ES-I3 (cell line): ENCODE data around the gene ALDH4A1.

ENCODE experiments used
- H3K36me3 ChIP-seq: 2 replicates; pipeline ENCODE4 v1.6.1; 2013; ENCODE audit warnings: mild to moderate bottlenecking, low read length, control low read depth, moderate library complexity; ENCODE audit not compliant: insufficient read depth
- H3K4me1 ChIP-seq: 2 replicates; pipeline ENCODE4 v1.6.1; 2013; ENCODE audit warnings: mild to moderate bottlenecking, control low read depth, low read length; ENCODE audit not compliant: insufficient read depth
- H3K9ac ChIP-seq: 2 replicates; pipeline ENCODE4 v1.6.1; 2013; ENCODE audit warnings: low read depth, mild to moderate bottlenecking, low read length, moderate library complexity
- H3K9me3 ChIP-seq: 2 replicates; pipeline ENCODE4 v1.6.1; 2013; ENCODE audit warnings: mild to moderate bottlenecking, low read length, moderate library complexity; ENCODE audit not compliant: control insufficient read depth, insufficient read depth

ALDH4A1 gene

DNA sequence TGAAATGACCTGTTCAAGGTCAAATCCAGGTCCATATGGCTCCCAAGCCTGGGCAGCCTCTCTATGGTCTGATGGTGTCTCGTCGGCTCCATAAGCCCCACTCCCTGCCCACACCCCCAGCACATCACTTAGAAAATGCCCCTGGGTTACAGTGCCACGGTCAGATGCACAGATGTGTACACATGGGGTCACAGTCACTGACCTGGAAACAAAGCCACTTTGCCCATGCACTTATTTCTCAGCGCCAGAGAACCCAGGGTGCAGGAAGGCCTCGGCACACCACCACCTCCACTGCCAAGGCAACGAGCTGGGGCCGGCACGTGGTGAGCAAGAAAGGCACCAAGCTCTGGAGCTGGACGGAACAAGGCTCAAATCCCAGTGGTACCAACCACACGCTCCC, 29.4 kb upstream of the ALDH4A1 start:
- Histone ChIP-seq H3K9ac (no peak overlapping the region), H3K36me3 (no peaks in the 10 kb centered on the region), H3K4me1 (peaks cover 27% of the 10 kb centered on the region), H3K9me3 (no peaks in the 10 kb centered on the region)

- Histone ChIP-seq H3K4me1 (peaks cover 28% of the 10 kb centered on the region), H3K9me3 (no peaks in the 10 kb centered on the region), H3K36me3 (no peaks in the 10 kb centered on the region), H3K9ac (no peak overlapping the region)
Measured at GRCh38 chr1:18929686-18930085, 27.3 kb upstream of the ALDH4A1 start.

DNA sequence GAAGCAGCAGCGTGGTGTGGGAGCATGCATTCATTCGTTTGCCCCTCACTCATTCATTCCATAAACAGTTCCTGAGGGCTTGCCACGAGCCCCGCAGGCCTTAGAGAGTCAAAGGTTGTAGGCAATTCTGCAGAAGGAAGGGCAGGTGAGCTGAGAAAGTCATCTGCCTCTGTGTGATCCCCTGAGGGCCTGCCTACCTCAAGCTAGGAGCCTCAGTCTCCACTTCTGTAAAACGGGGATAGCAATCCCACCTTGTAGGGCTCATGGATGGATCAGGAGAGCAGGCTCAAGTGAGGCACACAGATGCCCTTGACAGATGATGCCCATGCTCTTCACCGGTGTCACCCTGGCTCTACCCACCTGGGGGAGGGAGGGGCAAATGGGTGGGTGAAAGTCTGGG, 26.6 kb upstream of the ALDH4A1 start:
- Histone ChIP-seq H3K9me3 (no peaks in the 10 kb centered on the region), H3K9ac (no peak overlapping the region), H3K4me1 (peaks cover 32% of the 10 kb centered on the region)

DNA sequence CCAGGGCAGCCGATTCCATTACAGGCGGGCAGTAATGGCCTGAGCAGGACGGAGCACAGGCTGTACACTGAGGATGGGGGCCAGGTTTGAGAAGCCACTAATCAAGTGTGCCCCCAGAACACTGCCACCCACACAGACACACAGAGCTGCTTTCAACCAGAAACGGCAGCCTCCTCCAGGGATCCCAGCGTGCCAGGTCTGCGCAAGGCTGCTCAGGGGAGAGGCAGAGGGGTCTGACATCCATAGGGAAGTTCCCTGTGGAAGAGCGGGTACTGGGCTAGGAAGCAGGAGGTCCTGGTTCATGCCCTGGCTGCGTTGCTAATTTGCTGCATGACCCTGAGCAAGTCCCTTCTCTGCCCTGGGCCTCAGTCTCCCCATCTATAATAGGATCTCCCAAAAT, 26.1 kb upstream of the ALDH4A1 start:
- Histone ChIP-seq H3K36me3 (no peaks in the 10 kb centered on the region), H3K9me3 (no peaks in the 10 kb centered on the region), H3K4me1 (peaks cover 38% of the 10 kb centered on the region), H3K9ac (no peak overlapping the region)

More for the DNA sequence above, 26.6 kb upstream of the ALDH4A1 start:
- no peaks in the 10 kb centered on the region for H3K36me3 ChIP-seq

- peaks cover 44% of the 10 kb centered on the region for H3K4me1 ChIP-seq
Measured at GRCh38 chr1:18927654-18928272, 25.4 kb upstream of the ALDH4A1 start.

DNA sequence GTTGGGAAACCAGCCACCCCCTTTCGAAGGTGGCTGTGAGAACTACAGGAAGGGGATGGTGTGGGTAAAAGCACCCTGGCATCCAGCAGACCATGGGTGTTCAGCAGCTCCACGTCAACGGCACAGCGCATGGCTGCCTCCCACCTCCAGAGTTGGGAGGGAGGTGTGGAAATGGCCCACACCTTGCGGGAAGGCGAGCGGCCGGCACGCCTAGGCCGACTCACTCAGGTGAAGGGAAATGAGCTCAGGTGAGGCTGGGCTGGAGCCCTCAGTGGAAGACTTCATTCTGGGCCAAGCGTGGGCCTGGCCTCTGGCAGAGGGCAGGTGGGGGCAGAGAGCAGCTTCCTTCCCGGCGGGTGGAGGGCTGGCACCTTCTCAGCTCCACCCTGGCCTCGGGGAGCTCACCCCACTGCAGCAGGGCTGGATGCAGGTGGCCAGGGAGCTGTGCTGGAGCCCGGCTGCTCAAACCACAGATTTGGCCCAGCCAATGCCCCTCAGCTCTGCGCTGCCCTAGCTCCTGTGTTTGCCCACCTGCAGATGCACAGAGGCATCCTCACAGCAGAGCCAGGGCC, 24.8 kb upstream of the ALDH4A1 start:
- H3K9me3 ChIP-seq, result no peaks in the 10 kb centered on the region
- H3K9ac ChIP-seq, result no peak overlapping the region
- peaks cover 45% of the 10 kb centered on the region for H3K4me1 ChIP-seq
- H3K36me3 ChIP-seq, result no peaks in the 10 kb centered on the region

More at GRCh38 chr1:18927654-18928272, 25.4 kb upstream of the ALDH4A1 start:
- H3K36me3 ChIP-seq, result no peaks in the 10 kb centered on the region
- H3K9ac ChIP-seq, result no peak overlapping the region
- H3K9me3 ChIP-seq, result no peaks in the 10 kb centered on the region

- H3K9ac ChIP-seq, result no peak overlapping the region
- H3K4me1 ChIP-seq, result peaks cover 45% of the 10 kb centered on the region
- H3K36me3 ChIP-seq, result no peaks in the 10 kb centered on the region
- H3K9me3 ChIP-seq, result no peaks in the 10 kb centered on the region
Measured at GRCh38 chr1:18926315-18927081, 24.1 kb upstream of the ALDH4A1 start.

- Histone ChIP-seq H3K36me3 (no peaks in the 10 kb centered on the region), H3K9ac (no peak overlapping the region), H3K9me3 (no peaks in the 10 kb centered on the region), H3K4me1 (peaks cover 43% of the 10 kb centered on the region)
Measured at GRCh38 chr1:18925279-18925678, 22.9 kb upstream of the ALDH4A1 start.

GRCh38 chr1:18924221-18924691, 21.9 kb upstream of the ALDH4A1 start:
- no peaks in the 10 kb centered on the region for H3K36me3 ChIP-seq
- H3K4me1 ChIP-seq, result peaks cover 43% of the 10 kb centered on the region
- H3K9me3 ChIP-seq, result no peaks in the 10 kb centered on the region
- no peak overlapping the region for H3K9ac ChIP-seq

GRCh38 chr1:18923756-18924211, 21.4 kb upstream of the ALDH4A1 start:
- peaks cover 43% of the 10 kb centered on the region for H3K4me1 ChIP-seq
- H3K36me3 ChIP-seq, result no peaks in the 10 kb centered on the region
- no peaks in the 10 kb centered on the region for H3K9me3 ChIP-seq

GRCh38 chr1:18922848-18923755, 20.7 kb upstream of the ALDH4A1 start:
- Histone ChIP-seq H3K9me3 (no peaks in the 10 kb centered on the region), H3K4me1 (peaks cover 38% of the 10 kb centered on the region), H3K9ac (no peak overlapping the region), H3K36me3 (no peaks in the 10 kb centered on the region)

More at GRCh38 chr1:18923756-18924211, 21.4 kb upstream of the ALDH4A1 start:
- no peak overlapping the region for H3K9ac ChIP-seq

DNA sequence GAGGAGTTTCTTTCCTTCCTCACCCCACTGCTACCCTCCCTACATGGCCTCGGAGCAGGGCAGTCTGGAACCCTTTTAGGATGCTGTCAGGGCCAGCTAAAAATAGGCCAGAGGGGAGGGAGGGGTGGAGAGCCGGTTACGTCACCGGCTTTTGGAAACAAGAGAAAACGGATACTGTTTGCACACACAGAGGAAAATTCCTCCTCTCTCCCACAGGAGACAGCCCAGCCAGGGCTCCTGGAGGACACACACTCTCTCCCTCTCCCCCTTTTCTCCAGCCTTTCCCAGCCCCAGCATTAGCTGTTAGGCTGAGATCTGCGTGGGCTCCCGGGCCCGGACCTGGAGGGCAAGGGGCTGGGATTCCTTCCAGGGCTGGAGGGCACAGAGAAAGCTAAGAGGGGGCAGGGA, 20.0 kb upstream of the ALDH4A1 start:
- Histone ChIP-seq H3K9me3 (no peaks in the 10 kb centered on the region), H3K4me1 (peaks cover 32% of the 10 kb centered on the region), H3K36me3 (no peaks in the 10 kb centered on the region), H3K9ac (no peak overlapping the region)

DNA sequence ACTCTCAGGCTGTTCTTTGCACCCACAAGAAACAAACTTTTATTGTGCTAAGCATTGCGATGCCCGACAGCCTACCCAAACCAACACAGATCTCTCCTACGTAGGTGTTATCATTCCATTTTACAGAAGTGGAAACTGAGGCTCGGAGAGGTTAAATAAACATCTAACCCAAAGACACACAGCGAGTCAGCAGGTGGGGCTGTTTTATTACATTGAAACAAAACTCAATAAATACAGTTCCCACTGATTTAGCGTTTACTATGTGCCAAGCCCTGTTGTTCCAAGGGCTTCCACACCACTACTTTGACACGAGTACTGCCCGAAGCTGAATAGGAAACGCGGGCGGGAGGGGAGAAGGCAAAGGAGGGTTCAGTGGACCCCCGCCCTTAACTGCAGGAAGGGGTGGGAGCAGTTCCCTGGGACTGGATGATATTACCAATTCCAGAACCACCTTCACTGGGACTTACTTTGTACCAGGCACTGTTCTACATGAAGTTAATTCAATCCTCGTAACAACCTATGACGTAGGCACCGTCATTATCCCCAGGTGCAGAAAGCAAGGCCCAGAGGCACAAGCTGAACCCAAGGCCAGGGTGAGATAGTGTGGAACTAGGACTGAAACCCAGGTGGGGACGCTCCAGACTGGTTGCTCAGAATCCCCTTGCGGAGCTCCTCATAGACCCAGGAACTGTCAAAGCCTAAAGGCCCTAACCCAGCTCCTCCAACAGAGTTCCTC, 19.3 kb upstream of the ALDH4A1 start:
- H3K9ac ChIP-seq, result no peak overlapping the region
- H3K4me1 ChIP-seq, result peaks cover 28% of the 10 kb centered on the region
- peaks cover 3% of the 10 kb centered on the region for H3K36me3 ChIP-seq
- no peaks in the 10 kb centered on the region for H3K9me3 ChIP-seq
